SU-DHL-6 (cell line): ENCODE data around the gene NPC1.

Source experiments
- H2AFZ ChIP-seq: fragments of 200-600 bp; sonication (generic); 2 replicates; pipeline ENCODE4 v1.6.1; 2014; ENCODE audit warnings: low read depth, mild to moderate bottlenecking, moderate library complexity, mixed read lengths, antibody characterized with exemption, low read length; ENCODE audit not compliant: severe bottlenecking
- H3F3A ChIP-seq: fragments of 200-600 bp; shearing (Covaris generic); 2 replicates; pipeline ENCODE4 v1.6.0; 2016; ENCODE audit warnings: antibody characterized with exemption, mild to moderate bottlenecking; ENCODE audit not compliant: insufficient read depth
- H3K27ac ChIP-seq: fragments of 200-600 bp; sonication (generic); 2 replicates; pipeline ENCODE4 v1.5.1; 2016; ENCODE audit warnings: low read depth, mild to moderate bottlenecking, low read length, moderate library complexity, mixed read lengths
- H3K27me3 ChIP-seq: fragments of 200-600 bp; sonication (generic), shearing (Covaris generic); 2 replicates; pipeline ENCODE4 v1.6.0; 2014; ENCODE audit warnings: mild to moderate bottlenecking, low read length
- H3K36me3 ChIP-seq: fragments of 200-600 bp; sonication (generic); 2 replicates; pipeline ENCODE4 v1.6.1; 2014; ENCODE audit warnings: mild to moderate bottlenecking, low read length, mixed read lengths
- H3K4me2 ChIP-seq: fragments of 300-600, 200-600 bp; shearing (Covaris generic), sonication (generic); 2 replicates; pipeline ENCODE4 v1.6.0; 2014; ENCODE audit warnings: low read length, low read depth, mild to moderate bottlenecking; ENCODE audit not compliant: poor library complexity, severe bottlenecking
- H3K4me3 ChIP-seq: fragments of 200-600 bp; sonication (generic); 2 replicates; pipeline ENCODE4 v1.5.1; 2014; ENCODE audit warnings: antibody characterized with exemption, low read length, mild to moderate bottlenecking, mixed read lengths; ENCODE audit not compliant: insufficient read depth, poor library complexity, severe bottlenecking
- H3K79me2 ChIP-seq: fragments of 200-600 bp; sonication (generic); 2 replicates; pipeline ENCODE4 v1.6.1; 2014; ENCODE audit warnings: mild to moderate bottlenecking, low read length, moderate library complexity; ENCODE audit not compliant: insufficient read depth
- H3K9ac ChIP-seq: fragments of 200-600 bp; sonication (generic); 2 replicates; pipeline ENCODE4 v1.7.0; 2014; ENCODE audit warnings: mild to moderate bottlenecking, low read length
- H3K9me2 ChIP-seq: fragments of 200-600 bp; sonication (generic); replicated peaks from 2 replicates; pipeline ENCODE4 v1.6.1; 2014; ENCODE audit warnings: low read length; ENCODE audit not compliant: insufficient read depth
- H3K9me3 ChIP-seq: fragments of 200-600 bp; sonication (generic); 2 replicates; pipeline ENCODE4 v1.6.1; 2014; ENCODE audit warnings: low read length, mixed read lengths; ENCODE audit not compliant: insufficient read depth
- H4K20me1 ChIP-seq: fragments of 200-600 bp; sonication (generic); 2 replicates; pipeline ENCODE4 v1.6.1; 2014; ENCODE audit warnings: low read depth, mild to moderate bottlenecking, antibody characterized with exemption, low read length, moderate library complexity, mixed read lengths
- EZH2phosphoT487 ChIP-seq: fragments of 200-600 bp; sonication (generic), shearing (Covaris generic); conservative IDR thresholded peaks from 2 replicates; pipeline ENCODE4 v1.6.1; 2018; ENCODE audit warnings: mild to moderate bottlenecking, antibody characterized with exemption, low read length, moderate library complexity, mixed read lengths
- TF ChIP-seq, protein P1 (sequence below): fragments of 200-600 bp; sonication (generic); IDR thresholded peaks from one replicate; pipeline ENCODE4 v1.5.1; 2017; ENCODE audit warnings: antibody characterized with exemption, mild to moderate bottlenecking, low read length, moderate library complexity; ENCODE audit not compliant: insufficient read depth, poor library complexity, severe bottlenecking

Gene NPC1

DNA sequence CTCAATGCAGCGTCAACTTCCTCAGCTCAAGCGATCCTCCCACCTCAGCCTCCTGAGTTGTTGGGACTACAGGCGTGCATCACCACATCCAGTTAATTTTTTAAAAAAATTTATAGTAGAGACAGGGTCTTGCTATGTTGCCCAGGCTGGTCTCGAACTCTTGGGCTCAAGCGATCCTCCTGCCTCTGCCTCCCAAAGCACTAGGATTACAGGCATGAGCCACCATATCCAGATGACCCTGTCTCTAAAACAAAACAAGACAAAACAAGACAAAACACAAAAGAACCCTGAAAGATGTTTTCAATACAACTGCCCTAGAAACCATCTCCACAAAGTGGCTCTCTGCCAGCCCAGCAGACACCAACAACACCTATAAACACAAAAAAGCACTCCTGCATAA is 45.0 kb upstream of the NPC1 start:
- Histone ChIP-seq H3K9ac (no peak overlapping the region), H2AFZ (no peak overlapping the region), H3K79me2 (no peaks in the 10 kb centered on the region), H3K27me3 (no peaks in the 10 kb centered on the region), H4K20me1 (no peaks in the 10 kb centered on the region), H3K9me2 (no peaks in the 10 kb centered on the region), H3K9me3 (no peaks in the 10 kb centered on the region), H3K36me3 (no peaks in the 10 kb centered on the region), H3K4me2 (no peak overlapping the region), H3K27ac (no peak overlapping the region), H3K4me3 (no peak overlapping the region), H3F3A (no peaks in the 10 kb centered on the region)
- no peak for TF ChIP-seq EZH2phosphoT487
- TF ChIP-seq, protein P1, sequence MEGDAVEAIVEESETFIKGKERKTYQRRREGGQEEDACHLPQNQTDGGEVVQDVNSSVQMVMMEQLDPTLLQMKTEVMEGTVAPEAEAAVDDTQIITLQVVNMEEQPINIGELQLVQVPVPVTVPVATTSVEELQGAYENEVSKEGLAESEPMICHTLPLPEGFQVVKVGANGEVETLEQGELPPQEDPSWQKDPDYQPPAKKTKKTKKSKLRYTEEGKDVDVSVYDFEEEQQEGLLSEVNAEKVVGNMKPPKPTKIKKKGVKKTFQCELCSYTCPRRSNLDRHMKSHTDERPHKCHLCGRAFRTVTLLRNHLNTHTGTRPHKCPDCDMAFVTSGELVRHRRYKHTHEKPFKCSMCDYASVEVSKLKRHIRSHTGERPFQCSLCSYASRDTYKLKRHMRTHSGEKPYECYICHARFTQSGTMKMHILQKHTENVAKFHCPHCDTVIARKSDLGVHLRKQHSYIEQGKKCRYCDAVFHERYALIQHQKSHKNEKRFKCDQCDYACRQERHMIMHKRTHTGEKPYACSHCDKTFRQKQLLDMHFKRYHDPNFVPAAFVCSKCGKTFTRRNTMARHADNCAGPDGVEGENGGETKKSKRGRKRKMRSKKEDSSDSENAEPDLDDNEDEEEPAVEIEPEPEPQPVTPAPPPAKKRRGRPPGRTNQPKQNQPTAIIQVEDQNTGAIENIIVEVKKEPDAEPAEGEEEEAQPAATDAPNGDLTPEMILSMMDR = no peak

DNA sequence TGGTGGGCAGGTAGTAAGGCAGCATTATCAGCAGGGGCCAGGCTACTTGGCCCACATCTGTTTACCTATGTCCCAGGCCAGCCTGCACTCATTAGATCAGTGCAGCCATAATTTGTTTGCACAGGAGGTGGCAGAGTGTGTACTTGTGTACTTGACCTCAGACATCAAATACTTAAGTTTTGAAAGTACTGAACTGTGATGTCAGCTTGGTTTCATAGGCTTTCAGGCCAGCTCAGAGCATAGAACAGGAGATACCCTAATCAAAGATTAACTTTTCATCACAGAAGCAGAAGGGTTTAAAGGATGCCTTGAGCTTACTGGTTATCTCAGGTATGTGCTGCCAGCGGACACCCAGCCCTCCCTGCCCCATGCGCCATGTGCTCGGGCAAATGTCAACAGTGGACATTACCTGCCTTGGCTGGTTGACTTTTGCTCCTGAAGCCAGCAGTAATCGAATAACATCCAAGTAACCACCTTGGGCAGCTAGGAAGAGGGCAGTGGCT is 43.2 kb upstream of the NPC1 start:
- no peaks in the 10 kb centered on the region for H3K9me2 ChIP-seq
- H3K9me3 ChIP-seq = no peaks in the 10 kb centered on the region
- H3K27me3 ChIP-seq = no peaks in the 10 kb centered on the region
- H3K27ac ChIP-seq = no peak overlapping the region
- H3K4me3 ChIP-seq = no peak overlapping the region
- H3K36me3 ChIP-seq = no peaks in the 10 kb centered on the region
- H4K20me1 ChIP-seq = no peaks in the 10 kb centered on the region
- TF ChIP-seq, protein P1 = no peak
- no peak for TF ChIP-seq EZH2phosphoT487
- H3F3A ChIP-seq = no peaks in the 10 kb centered on the region
- H2AFZ ChIP-seq = no peak overlapping the region
- no peaks in the 10 kb centered on the region for H3K79me2 ChIP-seq
- H3K4me2 ChIP-seq = no peak overlapping the region
- no peak overlapping the region for H3K9ac ChIP-seq

DNA sequence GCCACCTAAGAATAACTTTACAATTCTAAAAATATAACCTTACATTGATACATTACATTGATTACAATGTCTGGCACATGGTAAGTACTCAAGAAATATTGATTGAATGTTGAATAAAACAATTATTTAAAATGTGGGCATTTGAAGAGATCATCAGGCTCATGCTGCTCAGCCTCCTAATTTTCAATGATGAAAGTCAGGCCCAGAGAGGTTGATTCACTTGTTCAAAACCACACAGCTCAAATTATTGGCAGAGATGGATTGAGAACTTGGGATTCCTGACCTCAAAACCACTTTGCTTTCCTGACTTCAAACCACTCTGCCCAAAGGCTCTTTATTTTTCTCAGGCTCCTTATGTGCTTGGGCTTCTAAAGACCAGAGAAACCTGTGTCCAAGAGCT is 41.7 kb upstream of the NPC1 start:
- TF ChIP-seq, protein P1 = no peak
- TF ChIP-seq EZH2phosphoT487 = no peak
- no peaks in the 10 kb centered on the region for H4K20me1 ChIP-seq

More for the DNA sequence above, 41.7 kb upstream of the NPC1 start:
- Histone ChIP-seq H3F3A (no peaks in the 10 kb centered on the region), H3K79me2 (no peaks in the 10 kb centered on the region), H3K4me2 (no peak overlapping the region), H3K36me3 (no peaks in the 10 kb centered on the region), H3K9me2 (no peaks in the 10 kb centered on the region), H3K9me3 (no peaks in the 10 kb centered on the region), H3K27ac (no peak overlapping the region), H3K27me3 (no peaks in the 10 kb centered on the region), H3K9ac (no peak overlapping the region), H3K4me3 (no peak overlapping the region), H2AFZ (no peak overlapping the region)
